Upper lobe of left lung (tissue), 6 donors: ENCODE data around the gene PATJ. TPM values are rescaled to one million over a fixed set of nuclear protein-coding genes. Genes with fewer than 3 reads are reported as not detected.
"Not testable (repeated sequence)": the region's sequence is repeated elsewhere in the genome, so short reads cannot be mapped to it uniquely, and the experiment has no call there.

Experiments
- ATAC-seq, 2 donors: fragments of 200-7000 bp; cut with Tn5 transposase; one replicate each; pipeline ENCODE4 v1.9.1; 2022; ENCODE audit warnings: mild to moderate bottlenecking in 2 of 2, moderate library complexity in 2 of 2; ENCODE audit not compliant: low FRiP score in 2 of 2
- DNase-seq, 2 donors: peaks; one replicate each; pipeline ENCODE4 v3.0.0-alpha.2; 2019 to 2020
- H3K27ac ChIP-seq, 4 donors: fragments of 200-600 bp; sonication (generic); one replicate each; pipeline ENCODE4 v1.5.1; 2016 to 2019
- H3K27me3 ChIP-seq, 4 donors: fragments of 200-600 bp; sonication (generic); one replicate each; pipeline ENCODE4 v1.5.1; 2017 to 2019
- H3K36me3 ChIP-seq, 4 donors: fragments of 200-600 bp; sonication (generic); one replicate each; pipeline ENCODE4 v1.5.1; 2016 to 2019
- H3K4me1 ChIP-seq, 4 donors: fragments of 200-600 bp; sonication (generic); one replicate each; pipeline ENCODE4 v1.5.1; 2018 to 2019
- H3K4me3 ChIP-seq, 4 donors: fragments of 200-600 bp; sonication (generic); one replicate each; pipeline ENCODE4 v1.5.1; 2017 to 2019; ENCODE audit warnings: mild to moderate bottlenecking in 2 of 4, moderate library complexity in 1 of 4
- H3K9me3 ChIP-seq, 4 donors: fragments of 200-600 bp; sonication (generic); one replicate each; pipeline ENCODE4 v1.5.1; 2018 to 2019
- EP300 ChIP-seq, 4 donors: sonication (generic); formaldehyde crosslinking; IDR thresholded peaks; one replicate each; pipeline ENCODE4 v1.5.1; 2017; ENCODE audit warnings: antibody characterized with exemption in 4 of 4, control low read depth in 2 of 4
- POLR2A ChIP-seq, 4 donors: fragments of 450-650 bp; IDR thresholded peaks; one replicate each; pipeline ENCODE4 v1.5.1; 2016 to 2017; ENCODE audit warnings: antibody characterized with exemption in 4 of 4, mild to moderate bottlenecking in 2 of 4
- POLR2AphosphoS5 ChIP-seq, 2 donors: sonication (generic); formaldehyde crosslinking; IDR thresholded peaks; one replicate each; pipeline ENCODE4 v1.5.1; 2017; ENCODE audit warnings: antibody characterized with exemption in 2 of 2
- WGBS, 2 donors: methylation state at CpG; one replicate each; pipeline ENCODE4 v1.1.5; 2017 to 2018; 5-methylcytosine and 5-hydroxymethylcytosine counted together
- total RNA-seq, 6 donors: library from RNA; depleted of rRNA in 4 of 6; stranded (reverse); fragments of >200 nt in 4 of 6; gene quantifications; one replicate each; pipeline versions ENCODE4 v1.1.0 to v1.2.1, GENCODE V29; 2016 to 2021
- TF ChIP-seq, protein P1 (sequence below), 6 experiments: fragments of 450-650 bp in 4 of 6; fragments of 200-600 bp in 2 of 6; sonication (generic) in 2 of 6; IDR thresholded peaks; one replicate each; pipeline ENCODE4 v1.5.1; 2016 to 2019; ENCODE audit warnings: antibody characterized with exemption in 6 of 6
- donor health status: DM: no; HTN: no; CAD: no; lungs with moderate emphysema.
- donor health status: DM: no; HTN: yes; CAD: no; lungs with severe emphysema.

The PATJ gene
- total RNA-seq, 6 donors from 2014 or later, result 37.1 to 217 (median 70.5) TPM

DNA sequence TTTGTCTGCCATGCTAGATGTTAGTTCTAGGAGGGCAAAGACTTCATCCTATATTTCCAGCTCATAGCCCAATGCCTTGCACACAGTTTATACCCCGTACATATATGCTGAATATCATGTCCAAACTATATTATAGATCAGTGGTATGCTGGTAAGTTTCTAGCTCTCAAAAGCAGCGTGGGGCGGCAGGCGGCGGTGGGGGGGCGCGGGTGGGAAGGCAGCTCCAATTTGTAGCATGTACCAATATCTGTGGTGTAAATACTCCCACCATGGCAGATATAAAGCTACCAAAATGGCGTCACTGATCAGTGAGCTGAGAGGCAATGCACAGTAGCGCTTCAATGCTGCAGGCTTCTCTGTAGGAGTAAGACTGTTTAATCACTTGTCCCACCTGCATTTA lies 77.1 kb downstream of the PATJ start:
- Histone ChIP-seq H3K27me3 (no peaks in the 10 kb centered on the region), H3K27ac (no peak overlapping the region), H3K36me3 (peaks cover 3 to 10% (median 7%) of the 10 kb centered on the region in 4 donors), H3K4me3 (no peak overlapping the region), H3K9me3 (no peaks in the 10 kb centered on the region), H3K4me1 (no peaks in the 10 kb centered on the region)
- TF ChIP-seq POLR2A (IDR thresholded peaks at IDR 0.05), result no peak
- TF ChIP-seq POLR2AphosphoS5 (IDR thresholded peaks at IDR 0.05), result no peak
- TF ChIP-seq EP300 (IDR thresholded peaks at IDR 0.05), result no peak
- TF ChIP-seq, protein P1, sequence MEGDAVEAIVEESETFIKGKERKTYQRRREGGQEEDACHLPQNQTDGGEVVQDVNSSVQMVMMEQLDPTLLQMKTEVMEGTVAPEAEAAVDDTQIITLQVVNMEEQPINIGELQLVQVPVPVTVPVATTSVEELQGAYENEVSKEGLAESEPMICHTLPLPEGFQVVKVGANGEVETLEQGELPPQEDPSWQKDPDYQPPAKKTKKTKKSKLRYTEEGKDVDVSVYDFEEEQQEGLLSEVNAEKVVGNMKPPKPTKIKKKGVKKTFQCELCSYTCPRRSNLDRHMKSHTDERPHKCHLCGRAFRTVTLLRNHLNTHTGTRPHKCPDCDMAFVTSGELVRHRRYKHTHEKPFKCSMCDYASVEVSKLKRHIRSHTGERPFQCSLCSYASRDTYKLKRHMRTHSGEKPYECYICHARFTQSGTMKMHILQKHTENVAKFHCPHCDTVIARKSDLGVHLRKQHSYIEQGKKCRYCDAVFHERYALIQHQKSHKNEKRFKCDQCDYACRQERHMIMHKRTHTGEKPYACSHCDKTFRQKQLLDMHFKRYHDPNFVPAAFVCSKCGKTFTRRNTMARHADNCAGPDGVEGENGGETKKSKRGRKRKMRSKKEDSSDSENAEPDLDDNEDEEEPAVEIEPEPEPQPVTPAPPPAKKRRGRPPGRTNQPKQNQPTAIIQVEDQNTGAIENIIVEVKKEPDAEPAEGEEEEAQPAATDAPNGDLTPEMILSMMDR (IDR thresholded peaks at IDR 0.05), result no peak
- DNase-seq, result peak in 1 of 2 donors; percentile 51
- ATAC-seq, result no peak
- WGBS, 2 donors, result 93 to 98% methylated on average over 9 of the region's 9 CpGs

DNA sequence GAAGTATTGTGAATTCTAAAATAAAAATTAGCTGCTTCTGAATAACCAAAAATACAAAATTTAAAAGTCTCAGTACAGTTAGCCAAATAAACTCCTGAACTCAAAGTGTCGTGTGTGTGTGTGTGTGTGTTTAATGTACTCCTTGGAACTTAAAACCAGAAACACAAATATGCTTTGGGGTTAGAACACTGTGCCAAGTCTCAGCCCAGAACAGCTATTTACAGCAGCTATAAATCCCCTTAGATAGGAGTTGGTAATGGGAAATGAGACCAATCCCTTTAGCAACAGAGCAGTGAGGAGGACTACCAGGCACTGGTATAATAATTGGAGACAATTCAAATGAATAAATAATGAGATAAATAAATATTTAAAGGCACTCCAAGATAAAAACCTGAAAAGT lies 83.1 kb downstream of the PATJ start:
- TF ChIP-seq, protein P1 (IDR thresholded peaks at IDR 0.05), result no peak
- TF ChIP-seq POLR2AphosphoS5 (IDR thresholded peaks at IDR 0.05) (no peak), EP300 (IDR thresholded peaks at IDR 0.05) (no peak), POLR2A (IDR thresholded peaks at IDR 0.05) (no peak)
- Histone ChIP-seq H3K36me3 (peaks cover 9 to 25% (median 10%) of the 10 kb centered on the region in 4 donors), H3K4me1 (no peaks in the 10 kb centered on the region), H3K27me3 (no peaks in the 10 kb centered on the region), H3K9me3 (no peaks in the 10 kb centered on the region), H3K4me3 (no peak overlapping the region), H3K27ac (no peak overlapping the region)
- ATAC-seq (no peak), DNase-seq (no peak)
- WGBS, 2 donors, result 64 to 74% methylated on average over 1 of the region's 1 CpG

DNA sequence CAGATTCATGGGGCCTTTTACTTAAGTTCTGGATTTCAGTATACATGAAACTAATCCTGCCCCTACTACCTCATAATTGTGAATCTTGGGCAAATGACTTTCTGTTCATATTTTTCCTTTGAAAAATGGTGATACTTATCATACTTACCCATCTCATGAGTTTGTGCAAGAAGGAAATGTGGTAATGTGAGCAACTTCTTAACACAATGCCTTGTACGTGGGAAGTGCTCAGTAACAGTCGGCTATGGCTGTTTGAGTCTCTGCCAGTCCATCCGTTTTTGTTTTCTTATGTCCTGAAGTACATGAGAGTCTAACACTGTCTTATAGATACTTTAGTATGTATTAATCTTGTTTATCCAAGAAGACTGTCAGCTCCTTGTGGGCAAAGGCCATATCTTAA lies 86.5 kb downstream of the PATJ start:
- TF ChIP-seq POLR2A (IDR thresholded peaks at IDR 0.05) (no peak), EP300 (IDR thresholded peaks at IDR 0.05) (no peak), POLR2AphosphoS5 (IDR thresholded peaks at IDR 0.05) (no peak)
- TF ChIP-seq, protein P1 (IDR thresholded peaks at IDR 0.05), result no peak
- no peaks in the 10 kb centered on the region for H3K9me3 ChIP-seq
- H3K27me3 ChIP-seq, result no peaks in the 10 kb centered on the region
- 31 to 53% methylated on average over 3 of the region's 3 CpGs for WGBS, 2 donors
- peaks cover 0 to 28% (median 7%) of the 10 kb centered on the region in 4 donors for H3K36me3 ChIP-seq
- DNase-seq (no peak), ATAC-seq (no peak)
- H3K4me3 ChIP-seq, result no peak overlapping the region
- H3K4me1 ChIP-seq, result no peaks in the 10 kb centered on the region
- no peak overlapping the region for H3K27ac ChIP-seq

DNA sequence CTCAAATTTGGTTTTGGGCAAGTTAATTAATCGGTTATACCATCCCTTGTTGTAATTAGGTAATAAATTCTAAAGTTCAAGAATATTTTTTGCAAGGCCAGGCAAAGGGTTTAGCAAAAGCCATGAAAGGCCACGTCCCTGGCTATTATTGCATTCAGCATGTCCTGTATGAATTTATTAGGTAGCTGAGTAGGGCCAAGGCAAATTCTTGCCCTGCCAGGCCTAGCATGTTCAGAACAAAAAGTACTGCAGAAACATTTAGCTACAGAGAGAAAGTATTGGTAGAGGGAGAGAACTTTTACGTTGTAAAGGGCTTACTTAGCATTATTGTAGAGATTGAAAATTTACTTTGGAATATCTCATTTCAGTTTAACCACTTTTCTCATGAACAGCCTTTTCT lies 94.4 kb downstream of the PATJ start:
- Histone ChIP-seq H3K27me3 (no peaks in the 10 kb centered on the region), H3K27ac (no peak overlapping the region), H3K36me3 (peaks cover 0 to 10% (median 1%) of the 10 kb centered on the region in 4 donors), H3K4me1 (no peaks in the 10 kb centered on the region), H3K4me3 (no peak overlapping the region), H3K9me3 (no peaks in the 10 kb centered on the region)
- 56 to 81% methylated on average over 3 of the region's 3 CpGs for WGBS, 2 donors
- TF ChIP-seq POLR2AphosphoS5 (IDR thresholded peaks at IDR 0.05) (no peak), EP300 (IDR thresholded peaks at IDR 0.05) (no peak), POLR2A (IDR thresholded peaks at IDR 0.05) (no peak)
- TF ChIP-seq, protein P1 (IDR thresholded peaks at IDR 0.05), result no peak
- ATAC-seq, result no peak
- no peak for DNase-seq

DNA sequence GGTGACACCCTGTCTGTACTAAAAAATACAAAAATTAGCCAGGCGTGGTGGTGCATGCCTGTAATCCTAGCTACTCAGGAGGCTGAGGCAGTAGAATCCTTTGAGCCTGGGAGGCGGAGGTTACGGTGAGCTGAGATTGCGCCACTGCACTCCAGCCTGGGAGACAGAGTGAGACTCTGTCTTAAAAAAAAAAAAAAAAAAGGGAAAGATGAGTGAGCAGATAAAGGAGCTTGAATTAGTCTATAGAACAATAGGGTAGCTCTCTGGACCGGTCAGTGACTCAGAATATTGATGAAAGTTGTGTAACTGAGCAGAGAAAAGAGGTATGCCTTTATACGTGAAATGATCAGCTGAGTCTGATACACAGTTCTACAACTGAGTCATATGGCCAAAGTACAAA lies 95.3 kb downstream of the PATJ start:
- H3K27ac ChIP-seq, DNase-seq, H3K27me3 ChIP-seq, H3K9me3 ChIP-seq, H3K4me1 ChIP-seq, ATAC-seq, H3K4me3 ChIP-seq, H3K36me3 ChIP-seq: not testable (repeated sequence)
- WGBS, 2 donors, result 90% methylated on average over 6 of the region's 6 CpGs
